SH-SY5Y (cell line): ENCODE data around the gene MORN1.

Source experiments
- GATA2 ChIP-seq: IDR thresholded peaks from 2 replicates; pipeline ENCODE4 v1.6.1; 2011; ENCODE audit warnings: mild to moderate bottlenecking, low read depth, low read length
- GATA3 ChIP-seq: IDR thresholded peaks from 2 replicates; pipeline ENCODE4 v1.6.1; 2011; ENCODE audit warnings: low read depth, mild to moderate bottlenecking, low read length, moderate library complexity

DNA sequence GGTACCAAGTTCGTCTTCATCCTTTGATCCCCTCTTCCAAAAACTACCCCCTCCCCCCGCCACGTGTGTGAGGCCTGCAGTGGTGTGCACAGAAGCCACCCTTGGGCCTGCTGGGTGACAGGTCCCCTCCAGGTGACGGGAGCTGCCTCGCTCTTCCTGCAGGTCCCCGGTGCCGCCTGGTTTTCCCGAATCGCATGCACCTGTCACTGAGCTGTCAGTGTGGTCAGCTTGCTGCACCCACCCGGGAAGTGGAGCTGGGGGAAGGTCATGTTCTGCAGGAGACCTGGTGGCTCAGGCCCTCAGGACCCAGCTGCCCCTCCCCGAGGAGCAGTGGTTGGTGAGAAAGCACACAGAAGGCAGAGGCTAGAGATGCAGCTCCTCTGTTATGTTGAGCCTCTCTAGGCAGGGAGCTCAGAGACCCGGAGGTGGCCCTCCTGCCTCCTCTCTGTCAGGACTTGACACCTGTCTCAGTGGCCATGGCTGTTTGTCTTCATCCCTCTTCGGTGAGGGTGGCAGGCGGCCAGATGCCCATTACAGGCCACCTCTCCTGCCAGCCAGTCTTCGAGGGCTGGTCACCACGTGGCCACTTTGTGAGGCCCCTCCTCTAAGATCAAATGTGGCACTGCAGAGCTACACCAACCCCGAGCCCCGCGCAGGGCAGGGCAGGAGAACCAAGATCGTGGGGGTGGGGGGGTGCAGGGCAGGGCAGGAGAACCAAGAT, 102.4 kb downstream of the MORN1 start:
- TF ChIP-seq GATA2 (no peak), GATA3 (no peak)
